MCF 10A (cell line): ENCODE data around the gene NTM. TPM values are rescaled to one million over a fixed set of nuclear protein-coding genes. Genes with fewer than 3 reads are reported as not detected.

ENCODE experiments used
- BruUV-seq: library from RNA; stranded (reverse); fragments of 400-500 nt; replicated peaks from 2 replicates; lab custom pipeline; 2021; lab: Mats Ljungman, UMichigan
- CTCF ChIA-PET: fragments of 300-600 bp; sonication (Branson Sonifier 250); formaldehyde crosslinking; extraction: SDS; loops from one replicate; lab custom pipeline; 2021; ENCODE audit warnings: antibody characterized with exemption, inconsistent platforms; lab: Yijun Ruan, JAX
- POLR2A ChIA-PET: fragments of 300-600, 350-650 bp; sonication (Branson Sonifier 250); formaldehyde crosslinking; extraction: SDS; loops from one replicate; lab custom pipeline; 2020; ENCODE audit warnings: antibody characterized with exemption, inconsistent platforms; lab: Yijun Ruan, JAX
- DNase-seq: peaks from one replicate; pipeline ENCODE4 v3.0.0-alpha.2; 2018; ENCODE audit not compliant: unreplicated experiment
- H3K27ac Mint-ChIP-seq: one replicate; pipeline ENCODE4 v1.8.0; 2022; ENCODE audit warnings: mild to moderate bottlenecking, low read depth, mixed read lengths; ENCODE audit not compliant: unreplicated experiment
- H3K27me3 Mint-ChIP-seq: one replicate; pipeline ENCODE4 v1.8.0; 2022; ENCODE audit warnings: mixed read lengths; ENCODE audit not compliant: insufficient read depth, unreplicated experiment
- H3K36me3 Mint-ChIP-seq: one replicate; pipeline ENCODE4 v1.8.0; 2022; ENCODE audit warnings: mild to moderate bottlenecking, moderate library complexity, mixed read lengths; ENCODE audit not compliant: insufficient read depth, unreplicated experiment
- H3K4me1 Mint-ChIP-seq: one replicate; pipeline ENCODE4 v1.8.0; 2022; ENCODE audit warnings: mixed read lengths; ENCODE audit not compliant: insufficient read depth, unreplicated experiment
- H3K4me3 Mint-ChIP-seq: one replicate; pipeline ENCODE4 v1.8.0; 2022; ENCODE audit warnings: mild to moderate bottlenecking, moderate library complexity, mixed read lengths; ENCODE audit not compliant: unreplicated experiment
- H3K9me3 Mint-ChIP-seq: one replicate; pipeline ENCODE4 v1.8.0; 2022; ENCODE audit warnings: mixed read lengths; ENCODE audit not compliant: unreplicated experiment
- CTCF ChIP-seq: fragments of 200-600 bp; IDR thresholded peaks from one replicate; pipeline ENCODE4 v1.8.0; 2022; ENCODE audit warnings: antibody characterized with exemption, mild to moderate bottlenecking; ENCODE audit not compliant: unreplicated experiment
- intact Hi-C: fragments of 100-400 bp; cut with micrococcal nuclease; formaldehyde crosslinking; loops from 2 replicates; pipeline ENCODE4 v1.14.1; 2022
- total RNA-seq: library from RNA; stranded (reverse); gene quantifications from 2 replicates; pipeline ENCODE4 v1.2.3, GENCODE V29; 2022

NTM gene
- total RNA-seq, 1 experiment from 2014 or later: not detected

GRCh38 chr11:131993246-131993645, 622.8 kb downstream of the NTM start:
- CTCF ChIA-PET: no interaction called here
- no peaks in the 10 kb centered on the region for H3K36me3 Mint-ChIP-seq
- no peak overlapping the region for H3K4me3 Mint-ChIP-seq
- H3K27ac Mint-ChIP-seq: no peak overlapping the region
- H3K9me3 Mint-ChIP-seq: peaks cover 23% of the 10 kb centered on the region
- H3K4me1 Mint-ChIP-seq: no peaks in the 10 kb centered on the region
- DNase-seq: no peak
- intact Hi-C loops: no loop called here
- TF ChIP-seq CTCF: no peak
- no peaks in the 10 kb centered on the region for H3K27me3 Mint-ChIP-seq
- no TSS peak for BruUV-seq
- POLR2A ChIA-PET: no interaction called here

- H3K9me3 Mint-ChIP-seq: peaks cover 15% of the 10 kb centered on the region
- ChIA-PET POLR2A (no interaction called here), CTCF (no interaction called here)
- no peaks in the 10 kb centered on the region for H3K27me3 Mint-ChIP-seq
- BruUV-seq: no TSS peak
- H3K4me1 Mint-ChIP-seq: no peaks in the 10 kb centered on the region
- H3K27ac Mint-ChIP-seq: no peak overlapping the region
- intact Hi-C loops: no loop called here
- H3K36me3 Mint-ChIP-seq: no peaks in the 10 kb centered on the region
- no peak for DNase-seq
- no peak for TF ChIP-seq CTCF
- H3K4me3 Mint-ChIP-seq: no peak overlapping the region
Measured at GRCh38 chr11:131998020-131998419, 627.6 kb downstream of the NTM start.

- ChIA-PET POLR2A (no interaction called here), CTCF (no interaction called here)
- BruUV-seq: no TSS peak
- Mint-ChIP-seq H3K4me3 (no peak overlapping the region), H3K27me3 (no peaks in the 10 kb centered on the region), H3K36me3 (no peaks in the 10 kb centered on the region), H3K9me3 (peaks cover 17% of the 10 kb centered on the region), H3K27ac (no peak overlapping the region), H3K4me1 (no peaks in the 10 kb centered on the region)
- no peak for DNase-seq
- intact Hi-C loops: no loop called here
- TF ChIP-seq CTCF: no peak
Measured at GRCh38 chr11:131999084-131999483, 628.7 kb downstream of the NTM start.

- POLR2A ChIA-PET: no interaction called here
- no peaks in the 10 kb centered on the region for H3K4me1 Mint-ChIP-seq
- DNase-seq: no peak
- intact Hi-C loops: no loop called here
- H3K9me3 Mint-ChIP-seq: peaks cover 25% of the 10 kb centered on the region
- no peak overlapping the region for H3K4me3 Mint-ChIP-seq
- BruUV-seq: no TSS peak
- H3K27me3 Mint-ChIP-seq: no peaks in the 10 kb centered on the region
- H3K36me3 Mint-ChIP-seq: no peaks in the 10 kb centered on the region
- no peak overlapping the region for H3K27ac Mint-ChIP-seq
- no peak for TF ChIP-seq CTCF
- CTCF ChIA-PET: no interaction called here
Measured at GRCh38 chr11:131999955-132000354, 629.5 kb downstream of the NTM start.
